Measurements from ENCODE around the gene ZBTB40.

ZBTB40 gene

GRCh38 chr1:22508329-22508728 lies 56.7 kb downstream of the ZBTB40 start:
- no peak for DNase-seq (ENCODE audit: low read depth)
- no peak overlapping the region for H3K4me3 ChIP-seq (ENCODE audit: low read length)
- TF ChIP-seq CTCF (IDR thresholded peaks at IDR 0.05; ENCODE audit: insufficient read depth, low read depth, low read length, missing control alignments), result no peak

GRCh38 chr1:22508991-22509390 lies 57.3 kb downstream of the ZBTB40 start:
- no peak for DNase-seq (ENCODE audit: low read depth)
- H3K4me3 ChIP-seq (ENCODE audit: low read length), result no peak overlapping the region
- TF ChIP-seq CTCF (IDR thresholded peaks at IDR 0.05; ENCODE audit: insufficient read depth, low read depth, low read length, missing control alignments), result no peak

GRCh38 chr1:22509815-22510214 lies 58.2 kb downstream of the ZBTB40 start:
- peak; percentile 14 for DNase-seq (ENCODE audit: low read depth)
- no peak overlapping the region for H3K4me3 ChIP-seq (ENCODE audit: low read length)
- no peak for TF ChIP-seq CTCF (IDR thresholded peaks at IDR 0.05; ENCODE audit: insufficient read depth, low read depth, low read length, missing control alignments)

- no peak overlapping the region for H3K4me3 ChIP-seq (ENCODE audit: low read length)
- no peak for DNase-seq (ENCODE audit: low read depth)
- no peak for TF ChIP-seq CTCF (IDR thresholded peaks at IDR 0.05; ENCODE audit: insufficient read depth, low read depth, low read length, missing control alignments)
Observed at GRCh38 chr1:22512873-22513272, 61.2 kb downstream of the ZBTB40 start.

- H3K4me3 ChIP-seq (ENCODE audit: low read length), result no peak overlapping the region
- DNase-seq (ENCODE audit: low read depth), result no peak
- no peak for TF ChIP-seq CTCF (IDR thresholded peaks at IDR 0.05; ENCODE audit: insufficient read depth, low read depth, low read length, missing control alignments)
Observed at GRCh38 chr1:22516906-22517571, 65.4 kb downstream of the ZBTB40 start.

GRCh38 chr1:22517956-22518355 lies 66.3 kb downstream of the ZBTB40 start:
- H3K4me3 ChIP-seq (ENCODE audit: low read length), result no peak overlapping the region
- no peak for DNase-seq (ENCODE audit: low read depth)
- TF ChIP-seq CTCF (IDR thresholded peaks at IDR 0.05; ENCODE audit: insufficient read depth, low read depth, low read length, missing control alignments), result no peak

GRCh38 chr1:22518379-22518778 lies 66.7 kb downstream of the ZBTB40 start:
- TF ChIP-seq CTCF (IDR thresholded peaks at IDR 0.05; ENCODE audit: insufficient read depth, low read depth, low read length, missing control alignments), result no peak
- DNase-seq (ENCODE audit: low read depth), result no peak
- no peak overlapping the region for H3K4me3 ChIP-seq (ENCODE audit: low read length)
